IMR-90 (cell line): Measurements from ENCODE around the gene MMP8. TPM values are rescaled to one million over a fixed set of nuclear protein-coding genes. Genes with fewer than 3 reads are reported as not detected.
"Not testable (repeated sequence)": the region's sequence is repeated elsewhere in the genome, so short reads cannot be mapped to it uniquely, and the experiment has no call there.

Experiments
- ATAC-seq: fragments of 200-7000 bp; cut with Tn5 transposase; 2 replicates; pipeline ENCODE4 v1.9.1; 2020; ENCODE audit warnings: low read depth, mild to moderate bottlenecking, moderate library complexity
- BruUV-seq: library from RNA; stranded (reverse); fragments of 400-500 nt; replicated peaks from 2 replicates; lab custom pipeline; 2021; lab: Mats Ljungman, UMichigan
- CTCF ChIA-PET: fragments of 300-600 bp; formaldehyde crosslinking; extraction: SDS; loops from one replicate; lab custom pipeline; 2021; ENCODE audit warnings: antibody characterized with exemption; lab: Yijun Ruan, JAX
- POLR2A ChIA-PET: fragments of 300-600 bp; sonication (Branson Sonifier 250); formaldehyde crosslinking; loops from one replicate; lab custom pipeline; 2022; ENCODE audit warnings: antibody characterized with exemption; ENCODE audit not compliant: unreplicated experiment; lab: Charles Lee
- DNase-seq: peaks from one replicate; pipeline ENCODE4 v3.0.0; 2013
- H2AFZ ChIP-seq: replicated peaks from 2 replicates; pipeline ENCODE3; 2013; ENCODE audit warnings: low read length, mild to moderate bottlenecking; ENCODE audit not compliant: poor library complexity
- H2AK5ac ChIP-seq: 2 replicates; pipeline ENCODE4 v1.6.1; 2013; ENCODE audit warnings: low read depth, low read length, inconsistent platforms
- H2AK9ac ChIP-seq: replicated peaks from 2 replicates; pipeline ENCODE3; 2013; ENCODE audit warnings: mild to moderate bottlenecking, low read depth, low read length, moderate library complexity; ENCODE audit not compliant: poor library complexity
- H2BK120ac ChIP-seq: 2 replicates; pipeline ENCODE4 v1.6.1; 2013; ENCODE audit warnings: low read depth, low read length, inconsistent platforms
- H2BK15ac ChIP-seq: 3 replicates; pipeline ENCODE4 v1.6.1; 2013; ENCODE audit warnings: low read depth, low read length, inconsistent platforms
- H2BK20ac ChIP-seq: 2 replicates; pipeline ENCODE4 v1.6.1; 2013; ENCODE audit warnings: low read depth, mild to moderate bottlenecking, inconsistent platforms, low read length, moderate library complexity
- H2BK5ac ChIP-seq: 2 replicates; pipeline ENCODE4 v1.6.1; 2013; ENCODE audit warnings: mild to moderate bottlenecking, low read depth, low read length, inconsistent platforms; ENCODE audit not compliant: poor library complexity, severe bottlenecking
- H3K14ac ChIP-seq: replicated peaks from 2 replicates; pipeline ENCODE4 v1.6.1; 2013; ENCODE audit warnings: low read depth, low read length, inconsistent platforms
- H3K18ac ChIP-seq: 2 replicates; pipeline ENCODE4 v1.6.1; 2013; ENCODE audit warnings: low read depth, low read length, control low read depth
- H3K23ac ChIP-seq: 2 replicates; pipeline ENCODE4 v1.6.1; 2013; ENCODE audit warnings: low read depth, low read length, inconsistent platforms
- H3K27ac ChIP-seq: 2 replicates; pipeline ENCODE4 v1.5.1; 2013; ENCODE audit warnings: mild to moderate bottlenecking, control low read depth, low read length; ENCODE audit not compliant: insufficient read depth
- H3K27me3 ChIP-seq: 2 replicates; pipeline ENCODE4 v1.6.1; 2013; ENCODE audit warnings: low read length; ENCODE audit not compliant: control insufficient read depth, insufficient read depth
- H3K36me3 ChIP-seq: 2 replicates; pipeline ENCODE4 v1.6.1; 2013; ENCODE audit warnings: low read length, mixed read lengths; ENCODE audit not compliant: control insufficient read depth, insufficient read depth
- H3K4ac ChIP-seq: 2 replicates; pipeline ENCODE4 v1.6.1; 2013; ENCODE audit warnings: low read depth, low read length, inconsistent platforms
- H3K4me1 ChIP-seq: 2 replicates; pipeline ENCODE4 v1.6.1; 2013; ENCODE audit warnings: low read length, mixed read lengths; ENCODE audit not compliant: control insufficient read depth, insufficient read depth
- H3K4me2 ChIP-seq: 2 replicates; pipeline ENCODE4 v1.6.1; 2013; ENCODE audit warnings: low read depth, mild to moderate bottlenecking, control low read depth, low read length, moderate library complexity
- H3K4me3 ChIP-seq: 2 replicates; pipeline ENCODE4 v1.5.1; 2013; ENCODE audit warnings: low read depth, mild to moderate bottlenecking, control low read depth, low read length, moderate library complexity; ENCODE audit not compliant: insufficient read depth
- H3K56ac ChIP-seq: 2 replicates; pipeline ENCODE4 v1.6.1; 2013; ENCODE audit warnings: low read length, inconsistent platforms; ENCODE audit not compliant: insufficient read depth; ENCODE audit errors: extremely low read depth
- H3K79me1 ChIP-seq, 2 experiments: 2 replicates each; pipeline ENCODE4 v1.6.1; 2013; ENCODE audit warnings: low read length in 2 of 2, inconsistent platforms in 1 of 2, low read depth in 1 of 2
- H3K9ac ChIP-seq: 2 replicates; pipeline ENCODE4 v1.6.1; 2013; ENCODE audit warnings: low read depth, low read length, control low read depth
- H3K9me1 ChIP-seq: 2 replicates; pipeline ENCODE4 v1.6.1; 2013; ENCODE audit warnings: low read length, inconsistent platforms; ENCODE audit not compliant: insufficient read depth
- H3K9me3 ChIP-seq: 2 replicates; pipeline ENCODE4 v1.6.1; 2013; ENCODE audit warnings: low read length; ENCODE audit not compliant: control insufficient read depth, insufficient read depth
- H4K20me1 ChIP-seq: 2 replicates; pipeline ENCODE4 v1.6.1; 2013; ENCODE audit warnings: low read length, inconsistent platforms; ENCODE audit not compliant: insufficient read depth
- H4K5ac ChIP-seq: 2 replicates; pipeline ENCODE4 v1.6.1; 2013; ENCODE audit warnings: mild to moderate bottlenecking, low read depth, low read length, control low read depth
- H4K8ac ChIP-seq, 2 experiments: 2 replicates each; pipeline ENCODE4 v1.6.1; 2013; ENCODE audit warnings: low read depth in 2 of 2, low read length in 2 of 2, control low read depth in 1 of 2, inconsistent platforms in 1 of 2
- H4K91ac ChIP-seq: 2 replicates; pipeline ENCODE4 v1.6.1; 2013; ENCODE audit warnings: low read depth, low read length, inconsistent platforms; ENCODE audit not compliant: insufficient read depth
- WGBS, 2 experiments: methylation state at CpG; one replicate each; pipeline versions ENCODE4 v1.1.5 to v1.1.7; 2013; ENCODE audit warnings: missing lambda C conversion rate in 2 of 2; ENCODE audit not compliant: insufficient read length in 1 of 2; ENCODE audit errors: extremely low coverage in 2 of 2; 5-methylcytosine and 5-hydroxymethylcytosine counted together
- dilution Hi-C: fragments of 300-500 bp; cut with HindIII; formaldehyde crosslinking; loops from one replicate; pipeline ENCODE4 v1.14.3; 2018; ENCODE audit warnings: low sequenced_read_pairs; ENCODE audit not compliant: unreplicated experiment
- in situ Hi-C: fragments of 300-500 bp; cut with MboI; formaldehyde crosslinking; loops from 3 replicates; pipeline ENCODE4 v1.14.3; 2019; ENCODE audit warnings: low sequenced_read_pairs, inconsistent platforms, mixed read lengths
- intact Hi-C: fragments of 100-400 bp; cut with micrococcal nuclease; formaldehyde crosslinking; loops from 2 replicates; pipeline ENCODE4 v1.10.0; 2022
- polyA plus RNA-seq, 3 experiments: library from polyadenylated mRNA; depleted of rRNA; stranded (reverse); fragments of >200 nt; gene quantifications; 2 replicates each; pipeline ENCODE4 v1.2.3, GENCODE V29; 2012; ENCODE audit warnings: low replicate concordance in 1 of 3
- total RNA-seq: library from RNA; depleted of rRNA; stranded (reverse); fragments of >200 nt; gene quantifications from 2 replicates; pipeline ENCODE4 v1.2.3, GENCODE V29; 2012

MMP8 gene
- total and polyA plus RNA-seq, 2 of the 4 experiments (the other 2 are of a cell fraction) = 0.05 to 0.18 TPM

GRCh38 chr11:102730944-102731343 lies 6.2 kb upstream of the MMP8 start:
- H3K9me3 ChIP-seq, H3K23ac ChIP-seq, dilution Hi-C loops, H3K18ac ChIP-seq, H3K4me2 ChIP-seq, in situ Hi-C loops, POLR2A ChIA-PET, H3K56ac ChIP-seq, H3K79me1 ChIP-seq, H3K27ac ChIP-seq, ATAC-seq, H3K36me3 ChIP-seq, H3K9ac ChIP-seq, DNase-seq, intact Hi-C loops, H4K20me1 ChIP-seq, H3K9me1 ChIP-seq, H3K4me3 ChIP-seq, H4K5ac ChIP-seq, BruUV-seq, CTCF ChIA-PET: not testable (repeated sequence)
- peak overlapping the region; percentile 90 for H3K4ac ChIP-seq
- peak overlapping the region; percentile 73; the same call in 1 of the 2 replicates for H2BK20ac ChIP-seq
- peak overlapping the region; percentile 74 for H2BK5ac ChIP-seq
- peak overlapping the region; percentile 98; the same call in 1 of the 3 replicates for H2BK15ac ChIP-seq
- H4K91ac ChIP-seq = peak overlapping the region; percentile 34; the same call in 1 of the 2 replicates
- peak overlapping the region; percentile 63 for H2AK9ac ChIP-seq
- peaks cover 11% of the 10 kb centered on the region for H3K27me3 ChIP-seq
- H2AFZ ChIP-seq = peak overlapping the region; percentile 64
- peak overlapping the region; percentile 72 for H3K14ac ChIP-seq
- peak overlapping the region in 1 of 2 experiments; percentile 69; a peak in 1 of 4 replicates for H4K8ac ChIP-seq
- peak overlapping the region; percentile 100 for H2AK5ac ChIP-seq
- H2BK120ac ChIP-seq = peak overlapping the region; percentile 87
- WGBS, 2 experiments = 27 to 88% methylated on average over 2 to 5 of the region's 8 CpGs
- peaks cover 14% of the 10 kb centered on the region for H3K4me1 ChIP-seq
